Measurements from ENCODE around the gene WDR81.

DNA sequence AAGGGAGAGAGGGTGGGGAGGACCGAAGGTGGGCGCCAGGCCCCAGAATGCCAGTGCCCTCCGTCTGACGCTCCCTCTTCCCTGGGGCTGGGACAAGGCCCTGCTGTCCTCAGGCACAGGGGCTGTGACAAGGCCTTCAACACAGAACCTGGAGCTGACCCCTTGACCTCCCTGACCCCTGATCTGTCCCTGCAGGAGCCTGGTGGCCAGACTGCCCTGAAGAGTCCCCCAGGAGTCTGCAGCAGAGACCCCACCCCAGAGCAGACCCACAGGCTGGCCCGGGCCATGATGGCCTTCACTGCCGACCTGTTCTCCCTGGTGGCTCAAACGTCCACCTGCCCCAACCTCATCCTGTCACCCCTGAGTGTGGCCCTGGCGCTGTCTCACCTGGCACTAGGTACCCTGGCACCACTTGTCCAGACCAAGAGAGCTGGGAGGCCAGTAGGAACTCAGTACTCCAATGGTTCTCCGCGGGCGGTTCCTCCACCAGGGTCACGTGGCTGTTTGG, 21.1 kb downstream of the WDR81 start:
- TF ChIP-seq, protein P1, sequence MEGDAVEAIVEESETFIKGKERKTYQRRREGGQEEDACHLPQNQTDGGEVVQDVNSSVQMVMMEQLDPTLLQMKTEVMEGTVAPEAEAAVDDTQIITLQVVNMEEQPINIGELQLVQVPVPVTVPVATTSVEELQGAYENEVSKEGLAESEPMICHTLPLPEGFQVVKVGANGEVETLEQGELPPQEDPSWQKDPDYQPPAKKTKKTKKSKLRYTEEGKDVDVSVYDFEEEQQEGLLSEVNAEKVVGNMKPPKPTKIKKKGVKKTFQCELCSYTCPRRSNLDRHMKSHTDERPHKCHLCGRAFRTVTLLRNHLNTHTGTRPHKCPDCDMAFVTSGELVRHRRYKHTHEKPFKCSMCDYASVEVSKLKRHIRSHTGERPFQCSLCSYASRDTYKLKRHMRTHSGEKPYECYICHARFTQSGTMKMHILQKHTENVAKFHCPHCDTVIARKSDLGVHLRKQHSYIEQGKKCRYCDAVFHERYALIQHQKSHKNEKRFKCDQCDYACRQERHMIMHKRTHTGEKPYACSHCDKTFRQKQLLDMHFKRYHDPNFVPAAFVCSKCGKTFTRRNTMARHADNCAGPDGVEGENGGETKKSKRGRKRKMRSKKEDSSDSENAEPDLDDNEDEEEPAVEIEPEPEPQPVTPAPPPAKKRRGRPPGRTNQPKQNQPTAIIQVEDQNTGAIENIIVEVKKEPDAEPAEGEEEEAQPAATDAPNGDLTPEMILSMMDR (IDR thresholded peaks at IDR 0.05): no peak
- no peak for TF ChIP-seq POLR2A (IDR thresholded peaks at IDR 0.05)

All from stomach (tissue), 4 donors.